ENCODE measurements around the gene IQGAP2. TPM values are rescaled to one million over a fixed set of nuclear protein-coding genes. Genes with fewer than 3 reads are reported as not detected.

The IQGAP2 gene
- total RNA-seq, 1 experiment from 2014 or later = 0.59 TPM

DNA sequence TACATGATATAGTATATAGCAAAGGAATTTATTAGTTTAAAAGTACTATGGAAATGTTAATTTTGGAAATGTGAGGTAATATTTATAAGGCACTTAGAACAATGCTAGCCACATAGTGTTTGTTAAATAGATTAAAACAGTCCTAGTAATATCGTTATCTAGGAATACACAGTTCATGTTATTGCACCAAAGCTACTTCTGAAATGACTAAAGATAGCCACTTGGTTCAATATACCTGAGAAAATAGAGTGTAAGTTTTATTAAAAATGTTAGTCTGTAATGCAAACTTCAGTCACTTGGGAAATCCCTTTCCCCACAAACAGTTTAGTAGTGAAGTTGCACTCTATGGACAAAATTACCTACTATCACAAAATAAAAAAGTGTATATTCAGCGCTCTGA, 297.5 kb downstream of the IQGAP2 start:
- in situ Hi-C loops (cut with HindIII; ENCODE audit: low pct_unique_long_range_greater_than_20kb, low sequenced_read_pairs) = no loop called here
- Histone ChIP-seq H3K4me3 (ENCODE audit: low read depth in 2 of 2, low read length in 2 of 2) (no peak overlapping the region), H3K4me1 (ENCODE audit: control insufficient read depth, insufficient read depth, low read length) (no peaks in the 10 kb centered on the region), H3K36me3 (ENCODE audit: control insufficient read depth, insufficient read depth, low read length) (no peaks in the 10 kb centered on the region), H3K9me3 (ENCODE audit: control insufficient read depth, insufficient read depth, low read depth, low read length) (no peaks in the 10 kb centered on the region), H3K27ac (ENCODE audit: low read length) (no peak overlapping the region), H3K27me3 (ENCODE audit: control insufficient read depth, insufficient read depth, low read length) (no peaks in the 10 kb centered on the region)
- ChIA-PET POLR2A (no interaction called here), CTCF (interaction anchor here (0.5 kb wide), 1 partner anchor 12 kb away, joined by 9 read pairs; no protein-coding TSS in a partner anchor)
- DNase-seq (ENCODE audit: low read depth, low spot score) = no peak
- TF ChIP-seq, protein P1, sequence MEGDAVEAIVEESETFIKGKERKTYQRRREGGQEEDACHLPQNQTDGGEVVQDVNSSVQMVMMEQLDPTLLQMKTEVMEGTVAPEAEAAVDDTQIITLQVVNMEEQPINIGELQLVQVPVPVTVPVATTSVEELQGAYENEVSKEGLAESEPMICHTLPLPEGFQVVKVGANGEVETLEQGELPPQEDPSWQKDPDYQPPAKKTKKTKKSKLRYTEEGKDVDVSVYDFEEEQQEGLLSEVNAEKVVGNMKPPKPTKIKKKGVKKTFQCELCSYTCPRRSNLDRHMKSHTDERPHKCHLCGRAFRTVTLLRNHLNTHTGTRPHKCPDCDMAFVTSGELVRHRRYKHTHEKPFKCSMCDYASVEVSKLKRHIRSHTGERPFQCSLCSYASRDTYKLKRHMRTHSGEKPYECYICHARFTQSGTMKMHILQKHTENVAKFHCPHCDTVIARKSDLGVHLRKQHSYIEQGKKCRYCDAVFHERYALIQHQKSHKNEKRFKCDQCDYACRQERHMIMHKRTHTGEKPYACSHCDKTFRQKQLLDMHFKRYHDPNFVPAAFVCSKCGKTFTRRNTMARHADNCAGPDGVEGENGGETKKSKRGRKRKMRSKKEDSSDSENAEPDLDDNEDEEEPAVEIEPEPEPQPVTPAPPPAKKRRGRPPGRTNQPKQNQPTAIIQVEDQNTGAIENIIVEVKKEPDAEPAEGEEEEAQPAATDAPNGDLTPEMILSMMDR (IDR thresholded peaks at IDR 0.05) = no peak
- TF ChIP-seq POLR2AphosphoS5 (IDR thresholded peaks at IDR 0.05; ENCODE audit: low read depth, low read length) (no peak), TCF7L2 (IDR thresholded peaks at IDR 0.05; ENCODE audit: low read depth, low read length) (no peak), SIN3A (IDR thresholded peaks at IDR 0.05; ENCODE audit: borderline replicate concordance, insufficient read depth, low read depth, low read length) (no peak)
- TF ChIP-seq, protein P2, sequence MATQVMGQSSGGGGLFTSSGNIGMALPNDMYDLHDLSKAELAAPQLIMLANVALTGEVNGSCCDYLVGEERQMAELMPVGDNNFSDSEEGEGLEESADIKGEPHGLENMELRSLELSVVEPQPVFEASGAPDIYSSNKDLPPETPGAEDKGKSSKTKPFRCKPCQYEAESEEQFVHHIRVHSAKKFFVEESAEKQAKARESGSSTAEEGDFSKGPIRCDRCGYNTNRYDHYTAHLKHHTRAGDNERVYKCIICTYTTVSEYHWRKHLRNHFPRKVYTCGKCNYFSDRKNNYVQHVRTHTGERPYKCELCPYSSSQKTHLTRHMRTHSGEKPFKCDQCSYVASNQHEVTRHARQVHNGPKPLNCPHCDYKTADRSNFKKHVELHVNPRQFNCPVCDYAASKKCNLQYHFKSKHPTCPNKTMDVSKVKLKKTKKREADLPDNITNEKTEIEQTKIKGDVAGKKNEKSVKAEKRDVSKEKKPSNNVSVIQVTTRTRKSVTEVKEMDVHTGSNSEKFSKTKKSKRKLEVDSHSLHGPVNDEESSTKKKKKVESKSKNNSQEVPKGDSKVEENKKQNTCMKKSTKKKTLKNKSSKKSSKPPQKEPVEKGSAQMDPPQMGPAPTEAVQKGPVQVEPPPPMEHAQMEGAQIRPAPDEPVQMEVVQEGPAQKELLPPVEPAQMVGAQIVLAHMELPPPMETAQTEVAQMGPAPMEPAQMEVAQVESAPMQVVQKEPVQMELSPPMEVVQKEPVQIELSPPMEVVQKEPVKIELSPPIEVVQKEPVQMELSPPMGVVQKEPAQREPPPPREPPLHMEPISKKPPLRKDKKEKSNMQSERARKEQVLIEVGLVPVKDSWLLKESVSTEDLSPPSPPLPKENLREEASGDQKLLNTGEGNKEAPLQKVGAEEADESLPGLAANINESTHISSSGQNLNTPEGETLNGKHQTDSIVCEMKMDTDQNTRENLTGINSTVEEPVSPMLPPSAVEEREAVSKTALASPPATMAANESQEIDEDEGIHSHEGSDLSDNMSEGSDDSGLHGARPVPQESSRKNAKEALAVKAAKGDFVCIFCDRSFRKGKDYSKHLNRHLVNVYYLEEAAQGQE (IDR thresholded peaks at IDR 0.05; ENCODE audit: insufficient read depth in 1 of 2, low read depth in 2 of 2, low read length in 1 of 2) = no peak
- BruUV-seq (replicated peaks) = no TSS peak
- intact Hi-C loops (cut with micrococcal nuclease; ENCODE audit: unreplicated experiment) = no loop called here
- ATAC-seq = no peak

DNA sequence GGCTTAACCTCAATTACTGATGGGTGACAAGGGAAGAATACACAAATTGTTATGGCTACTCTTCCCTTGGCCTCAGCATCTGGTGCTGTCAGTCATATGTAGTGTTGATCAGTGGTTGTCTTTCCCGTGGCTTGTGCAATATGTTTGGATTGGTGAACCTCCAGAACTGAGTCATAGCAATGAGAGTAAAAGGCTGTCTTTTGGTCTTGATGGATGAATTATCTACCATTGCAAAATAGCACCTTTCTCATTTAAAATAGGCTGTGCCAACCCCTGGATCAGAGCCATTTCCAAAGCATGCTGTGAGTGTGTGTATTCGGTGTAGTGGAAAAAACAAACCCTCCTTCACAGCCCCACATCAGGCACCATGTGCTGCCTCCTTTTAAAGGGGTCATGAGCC, 298.2 kb downstream of the IQGAP2 start:
- DNase-seq (ENCODE audit: low read depth, low spot score) = no peak
- Histone ChIP-seq H3K4me1 (ENCODE audit: control insufficient read depth, insufficient read depth, low read length) (no peaks in the 10 kb centered on the region), H3K36me3 (ENCODE audit: control insufficient read depth, insufficient read depth, low read length) (no peaks in the 10 kb centered on the region), H3K9me3 (ENCODE audit: control insufficient read depth, insufficient read depth, low read depth, low read length) (no peaks in the 10 kb centered on the region), H3K27me3 (ENCODE audit: control insufficient read depth, insufficient read depth, low read length) (no peaks in the 10 kb centered on the region), H3K4me3 (ENCODE audit: low read depth in 2 of 2, low read length in 2 of 2) (no peak overlapping the region), H3K27ac (ENCODE audit: low read length) (no peak overlapping the region)
- ChIA-PET CTCF (no interaction called here), POLR2A (no interaction called here)
- ATAC-seq = no peak
- BruUV-seq (replicated peaks) = no TSS peak
- in situ Hi-C loops (cut with HindIII; ENCODE audit: low pct_unique_long_range_greater_than_20kb, low sequenced_read_pairs) (no loop called here), intact Hi-C loops (cut with micrococcal nuclease; ENCODE audit: unreplicated experiment) (no loop called here)
- no peak for TF ChIP-seq SIN3A (IDR thresholded peaks at IDR 0.05; ENCODE audit: borderline replicate concordance, insufficient read depth, low read depth, low read length)
- TF ChIP-seq, protein P1 (IDR thresholded peaks at IDR 0.05) = no peak
- TF ChIP-seq, protein P2 (IDR thresholded peaks at IDR 0.05; ENCODE audit: insufficient read depth in 1 of 2, low read depth in 2 of 2, low read length in 1 of 2) = no peak
- TF ChIP-seq TCF7L2 (IDR thresholded peaks at IDR 0.05; ENCODE audit: low read depth, low read length) = no peak
- TF ChIP-seq POLR2AphosphoS5 (IDR thresholded peaks at IDR 0.05; ENCODE audit: low read depth, low read length) = no peak
